ENCODE data around the gene POLR2L.

GRCh38 chr11:842370-843002, at the start of gene POLR2L, which contains the start of gene TSPAN4:
- TF ChIP-seq, protein P1, sequence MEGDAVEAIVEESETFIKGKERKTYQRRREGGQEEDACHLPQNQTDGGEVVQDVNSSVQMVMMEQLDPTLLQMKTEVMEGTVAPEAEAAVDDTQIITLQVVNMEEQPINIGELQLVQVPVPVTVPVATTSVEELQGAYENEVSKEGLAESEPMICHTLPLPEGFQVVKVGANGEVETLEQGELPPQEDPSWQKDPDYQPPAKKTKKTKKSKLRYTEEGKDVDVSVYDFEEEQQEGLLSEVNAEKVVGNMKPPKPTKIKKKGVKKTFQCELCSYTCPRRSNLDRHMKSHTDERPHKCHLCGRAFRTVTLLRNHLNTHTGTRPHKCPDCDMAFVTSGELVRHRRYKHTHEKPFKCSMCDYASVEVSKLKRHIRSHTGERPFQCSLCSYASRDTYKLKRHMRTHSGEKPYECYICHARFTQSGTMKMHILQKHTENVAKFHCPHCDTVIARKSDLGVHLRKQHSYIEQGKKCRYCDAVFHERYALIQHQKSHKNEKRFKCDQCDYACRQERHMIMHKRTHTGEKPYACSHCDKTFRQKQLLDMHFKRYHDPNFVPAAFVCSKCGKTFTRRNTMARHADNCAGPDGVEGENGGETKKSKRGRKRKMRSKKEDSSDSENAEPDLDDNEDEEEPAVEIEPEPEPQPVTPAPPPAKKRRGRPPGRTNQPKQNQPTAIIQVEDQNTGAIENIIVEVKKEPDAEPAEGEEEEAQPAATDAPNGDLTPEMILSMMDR (IDR thresholded peaks at IDR 0.05; ENCODE audit: insufficient read depth, low read length, poor library complexity, severe bottlenecking) = no peak
- no peak for TF ChIP-seq EZH2phosphoT487 (conservative IDR thresholded peaks at IDR 0.05; ENCODE audit: low read length)
